GM12891 (cell line): ENCODE data around the gene WFIKKN1.

Experiments
- DNase-seq: peaks from one replicate; pipeline ENCODE4 v3.0.0; 2011; ENCODE audit warnings: low spot score; ENCODE audit not compliant: insufficient read length
- FAIRE-seq: peaks from 2 replicates; lab custom pipeline; 2011; peaks lifted over from hg19 to GRCh38; lab: Jason Lieb, UNC
- PAX5 ChIP-seq: IDR thresholded peaks from 2 replicates; pipeline ENCODE4 v1.6.1; 2011; ENCODE audit warnings: low read length, moderate library complexity, mild to moderate bottlenecking; ENCODE audit not compliant: insufficient read depth, severe bottlenecking
- POLR2A ChIP-seq: IDR thresholded peaks from 2 replicates; pipeline ENCODE4 v1.6.1; 2011; ENCODE audit warnings: low read depth, low read length, control low read depth
- POLR2AphosphoS5 ChIP-seq: IDR thresholded peaks from 2 replicates; pipeline ENCODE4 v1.6.1; 2011; ENCODE audit warnings: low read depth, low read length, control low read depth
- POU2F2 ChIP-seq: IDR thresholded peaks from 2 replicates; pipeline ENCODE4 v1.6.1; 2011; ENCODE audit warnings: low read depth, mild to moderate bottlenecking, control low read depth, low read length, moderate library complexity
- SPI1 ChIP-seq: IDR thresholded peaks from 2 replicates; pipeline ENCODE4 v1.6.1; 2011; ENCODE audit warnings: low read depth, low read length, control low read depth
- TAF1 ChIP-seq: IDR thresholded peaks from 2 replicates; pipeline ENCODE4 v1.6.1; 2011; ENCODE audit warnings: low read depth, low read length, control low read depth

Gene WFIKKN1

DNA sequence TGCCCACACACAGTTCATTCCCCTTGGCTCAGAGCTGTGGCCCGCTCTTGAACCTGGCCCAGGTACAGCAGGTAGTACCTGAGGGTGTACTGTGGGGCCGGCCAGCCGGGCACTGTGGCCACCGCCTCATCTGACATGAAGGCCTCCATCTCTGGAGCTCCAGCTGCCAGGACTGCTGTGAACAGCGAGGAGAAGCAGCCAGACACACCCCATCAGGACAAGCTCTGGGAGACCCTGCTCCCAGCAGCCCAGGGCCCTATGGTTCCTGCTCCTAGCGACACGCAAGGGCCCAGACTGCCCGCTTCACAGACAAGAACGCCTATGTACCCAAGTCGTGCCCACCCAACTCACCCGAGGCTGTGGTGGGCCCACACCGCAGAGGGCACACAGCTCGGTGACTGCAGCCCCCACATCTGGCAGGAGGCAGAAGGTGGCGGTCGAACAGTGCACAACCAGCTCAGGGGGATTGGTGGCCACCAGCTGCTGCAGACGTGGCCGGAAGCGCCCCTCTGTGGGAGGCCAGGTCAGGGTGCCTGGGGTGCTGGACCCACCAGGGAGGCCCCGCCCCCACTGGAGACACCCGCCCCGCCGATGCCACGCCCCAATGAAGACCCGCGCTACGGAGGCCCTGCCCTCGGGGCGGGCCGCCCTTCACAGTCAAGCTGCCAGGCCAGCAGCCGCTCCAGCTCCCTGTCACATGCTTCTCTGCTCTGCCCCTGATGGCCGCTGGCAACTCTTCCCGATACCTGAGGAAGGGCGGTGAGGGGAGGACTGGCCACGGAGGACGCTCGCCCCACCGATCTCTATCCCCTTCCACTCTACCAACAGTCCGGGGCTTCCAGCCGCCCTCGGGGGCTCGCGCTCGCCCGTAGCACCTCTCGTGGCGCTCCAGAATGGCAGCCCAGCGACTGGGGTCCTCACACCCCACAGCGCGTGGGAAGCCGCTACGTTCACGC lies 48.4 kb downstream of the WFIKKN1 start:
- TF ChIP-seq POU2F2 (no peak), TAF1 (no peak), POLR2A (no peak), POLR2AphosphoS5 (no peak), PAX5 (no peak), SPI1 (no peak)
- FAIRE-seq = peak; percentile 72
- DNase-seq = no peak

DNA sequence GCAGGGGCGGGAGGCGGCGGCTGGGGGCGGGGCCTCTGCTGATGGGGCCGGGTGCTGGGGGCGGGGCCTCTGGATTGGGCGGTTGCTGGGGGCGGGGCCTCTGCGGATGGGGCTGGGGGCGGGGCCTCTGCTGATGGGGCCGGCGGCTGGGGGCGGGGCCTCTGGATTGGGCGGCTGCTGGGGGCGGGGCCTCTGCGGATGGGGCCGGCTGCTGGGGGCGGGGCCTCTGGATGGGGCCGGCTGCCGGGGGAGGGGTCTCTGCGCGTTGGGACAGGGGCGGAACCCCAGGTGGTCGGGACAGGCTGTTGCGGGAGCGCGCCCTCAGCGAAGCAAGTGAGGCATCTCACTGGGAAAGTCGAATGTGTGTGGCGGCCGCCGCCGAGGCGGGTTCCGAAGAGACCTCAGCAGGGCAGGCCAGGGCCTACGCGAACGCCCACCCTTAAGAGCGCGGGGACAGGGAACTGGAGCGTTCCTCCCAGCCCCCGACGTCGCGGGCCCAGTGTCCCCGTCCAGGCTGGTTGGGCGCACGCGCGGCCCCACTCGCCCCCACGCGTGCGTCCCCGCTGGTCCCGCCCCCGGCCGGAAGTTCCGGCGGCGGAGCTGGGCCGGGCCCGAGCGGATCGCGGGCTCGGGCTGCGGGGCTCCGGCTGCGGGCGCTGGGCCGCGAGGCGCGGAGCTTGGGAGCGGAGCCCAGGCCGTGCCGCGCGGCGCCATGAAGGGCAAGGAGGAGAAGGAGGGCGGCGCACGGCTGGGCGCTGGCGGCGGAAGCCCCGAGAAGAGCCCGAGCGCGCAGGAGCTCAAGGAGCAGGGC lies 49.2 kb downstream of the WFIKKN1 start, which contains the start of gene STUB1:
TSS of gene STUB1 (plus strand) at position 597 of the 811 bp plus-strand sequence. CDS start at position 713, 116 bp downstream.
- peak; percentile 79 for DNase-seq
- peak; percentile 94 for FAIRE-seq
- TF ChIP-seq TAF1 = no peak
- no peak for TF ChIP-seq POLR2AphosphoS5
- TF ChIP-seq POLR2A = no peak
- no peak for TF ChIP-seq POU2F2
- TF ChIP-seq PAX5 = no peak

DNA sequence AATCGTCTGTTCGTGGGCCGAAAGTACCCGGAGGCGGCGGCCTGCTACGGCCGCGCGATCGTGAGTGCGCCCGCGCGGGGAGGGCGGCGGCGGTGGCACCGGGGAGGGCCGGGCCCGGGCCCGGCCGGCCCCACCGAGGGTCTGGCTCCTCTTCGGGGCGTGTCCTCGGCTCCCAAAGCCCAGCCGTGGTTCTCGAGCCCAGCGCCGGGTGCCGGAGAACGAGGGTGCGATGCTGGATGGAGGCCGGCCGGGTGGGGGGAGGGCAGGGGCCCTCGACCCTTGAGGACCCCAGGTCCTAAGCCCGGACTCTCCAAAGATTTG lies 49.8 kb downstream of the WFIKKN1 start:
- TF ChIP-seq SPI1 = no peak
- no peak for TF ChIP-seq POLR2AphosphoS5
- no peak for TF ChIP-seq POU2F2
- no peak for FAIRE-seq
- DNase-seq = no peak

DNA sequence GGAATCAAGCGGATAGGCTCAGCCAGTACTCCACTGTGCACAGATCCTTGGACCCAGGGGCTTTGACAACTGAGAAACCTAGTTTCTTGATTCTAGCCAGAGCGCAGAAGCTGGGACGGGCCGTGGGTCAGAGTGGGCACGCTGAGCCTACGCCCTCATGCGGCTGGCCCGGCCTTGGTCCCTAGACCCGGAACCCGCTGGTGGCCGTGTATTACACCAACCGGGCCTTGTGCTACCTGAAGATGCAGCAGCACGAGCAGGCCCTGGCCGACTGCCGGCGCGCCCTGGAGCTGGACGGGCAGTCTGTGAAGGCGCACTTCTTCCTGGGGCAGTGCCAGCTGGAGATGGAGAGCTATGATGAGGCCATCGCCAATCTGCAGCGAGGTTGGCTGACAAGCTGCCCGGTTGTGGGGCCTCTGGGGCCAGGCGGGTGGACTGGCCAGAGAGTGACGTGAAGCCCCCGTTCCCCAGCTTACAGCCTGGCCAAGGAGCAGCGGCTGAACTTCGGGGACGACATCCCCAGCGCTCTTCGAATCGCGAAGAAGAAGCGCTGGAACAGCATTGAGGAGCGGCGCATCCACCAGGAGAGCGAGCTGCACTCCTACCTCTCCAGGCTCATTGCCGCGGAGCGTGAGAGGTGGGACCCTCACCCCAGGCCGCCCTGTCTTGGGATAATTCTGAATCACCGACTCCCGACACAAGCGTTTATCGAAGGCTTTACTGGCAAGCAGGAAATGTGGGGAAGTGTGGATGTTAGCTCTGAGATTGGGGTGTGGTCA lies 50.4 kb downstream of the WFIKKN1 start:
- FAIRE-seq (peak; percentile 41), DNase-seq (no peak)

DNA sequence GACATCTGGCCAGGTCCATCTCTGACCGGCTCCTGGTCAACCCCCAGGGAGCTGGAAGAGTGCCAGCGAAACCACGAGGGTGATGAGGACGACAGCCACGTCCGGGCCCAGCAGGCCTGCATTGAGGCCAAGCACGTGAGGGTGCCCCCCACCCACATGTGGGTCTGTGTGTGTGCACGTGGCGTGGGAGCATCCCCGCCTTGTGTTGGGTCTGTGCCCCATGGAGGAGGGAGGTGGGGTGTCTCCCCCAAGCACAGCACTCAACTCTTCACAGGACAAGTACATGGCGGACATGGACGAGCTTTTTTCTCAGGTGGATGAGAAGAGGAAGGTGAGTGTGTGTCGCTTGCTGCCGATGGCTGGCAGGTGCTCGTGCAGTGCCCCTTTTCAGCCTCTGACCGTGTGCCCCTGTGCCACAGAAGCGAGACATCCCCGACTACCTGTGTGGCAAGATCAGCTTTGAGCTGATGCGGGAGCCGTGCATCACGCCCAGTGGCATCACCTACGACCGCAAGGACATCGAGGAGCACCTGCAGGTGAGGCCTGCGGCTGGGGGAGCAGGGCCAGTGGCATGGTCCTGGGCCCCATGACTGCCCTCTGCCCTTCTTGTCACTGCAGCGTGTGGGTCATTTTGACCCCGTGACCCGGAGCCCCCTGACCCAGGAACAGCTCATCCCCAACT lies 51.1 kb downstream of the WFIKKN1 start:
- DNase-seq (no peak), FAIRE-seq (no peak)
- TF ChIP-seq POU2F2 (no peak), POLR2A (0 out of 2 replicates have a peak, but pooled peaks have one; percentile 16)

More for the DNA sequence above, 50.4 kb downstream of the WFIKKN1 start:
- TF ChIP-seq TAF1 (no peak), POLR2AphosphoS5 (no peak), POU2F2 (no peak), PAX5 (no peak), POLR2A (no peak), SPI1 (no peak)

DNA sequence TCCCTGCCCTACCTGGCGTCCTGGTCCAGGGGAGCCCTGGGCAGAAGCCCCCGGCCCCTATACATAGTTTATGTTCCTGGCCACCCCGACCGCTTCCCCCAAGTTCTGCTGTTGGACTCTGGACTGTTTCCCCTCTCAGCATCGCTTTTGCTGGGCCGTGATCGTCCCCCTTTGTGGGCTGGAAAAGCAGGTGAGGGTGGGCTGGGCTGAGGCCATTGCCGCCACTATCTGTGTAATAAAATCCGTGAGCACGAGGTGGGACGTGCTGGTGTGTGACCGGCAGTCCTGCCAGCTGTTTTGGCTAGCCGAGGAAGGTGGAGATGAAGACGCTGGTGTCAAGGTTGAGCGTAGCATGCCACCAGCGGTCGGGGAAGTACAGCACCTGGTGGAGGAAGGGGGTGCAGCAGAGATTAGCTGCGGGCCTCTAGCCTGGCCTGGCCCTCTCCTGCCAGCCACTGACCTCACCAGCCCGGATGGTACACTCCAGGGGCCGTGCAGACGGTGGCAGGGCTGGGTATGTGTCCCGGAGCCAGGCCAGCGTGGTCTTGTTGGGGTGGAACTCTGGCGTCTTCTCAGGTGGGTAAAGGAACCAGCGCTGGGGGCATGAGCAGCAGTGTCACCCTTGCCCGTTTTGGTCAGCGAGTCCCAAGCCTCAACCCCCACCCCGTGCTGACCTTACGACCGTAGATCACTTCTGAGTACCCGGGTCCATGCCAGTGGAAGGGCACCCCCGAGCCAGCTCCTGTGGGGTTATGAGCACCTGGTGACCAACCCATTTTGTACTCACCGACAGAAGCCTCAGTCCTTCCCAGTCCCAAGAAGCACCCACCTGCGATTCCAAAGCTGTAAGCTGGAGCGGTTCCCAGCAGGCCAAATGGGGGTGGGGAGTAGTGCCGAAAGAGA lies 52.0 kb downstream of the WFIKKN1 start:
- DNase-seq = no peak
- TF ChIP-seq POLR2A = no peak
- TF ChIP-seq POLR2AphosphoS5 = no peak
- TF ChIP-seq TAF1 = no peak
- no peak for TF ChIP-seq PAX5
- no peak for TF ChIP-seq SPI1
- TF ChIP-seq POU2F2 = no peak
- no peak for FAIRE-seq

DNA sequence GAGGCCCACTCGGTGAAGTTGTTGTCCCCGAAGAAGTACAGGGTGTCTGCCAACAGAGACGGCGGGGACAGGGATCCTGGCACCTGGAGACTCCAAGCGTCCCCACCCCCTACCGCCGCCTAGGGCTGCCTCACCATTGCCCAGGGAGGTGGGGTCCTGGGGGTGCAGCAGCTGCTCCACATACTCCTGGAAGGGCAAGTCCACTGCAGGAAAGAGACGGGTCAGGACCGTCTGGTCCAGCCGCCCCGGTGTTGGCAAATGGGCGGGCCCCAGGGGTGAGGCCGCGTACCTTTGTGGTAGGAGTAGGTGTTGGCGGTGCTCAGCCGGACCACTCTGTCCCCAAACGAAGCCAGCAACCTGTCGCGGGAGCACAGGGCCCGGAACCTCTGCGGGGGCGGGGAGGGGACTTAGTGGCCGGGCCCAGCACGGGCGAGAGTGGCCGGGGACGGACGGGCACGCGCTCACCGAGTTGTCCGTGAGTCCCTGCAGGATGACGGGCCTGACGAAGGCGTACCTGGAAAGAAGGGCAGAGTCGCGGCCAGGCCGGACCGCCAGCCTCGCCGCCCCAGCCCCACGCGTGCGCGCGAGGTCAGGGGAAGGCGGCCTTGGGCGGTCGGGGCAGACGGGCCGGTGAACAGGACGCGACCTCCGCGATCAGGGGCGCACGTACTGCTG lies 52.7 kb downstream of the WFIKKN1 start:
- DNase-seq (no peak), FAIRE-seq (no peak)
- no peak for TF ChIP-seq SPI1
- TF ChIP-seq PAX5 = no peak
- TF ChIP-seq POLR2AphosphoS5 = no peak
- TF ChIP-seq POLR2A = no peak; the same call in 1 of the 2 replicates
- TF ChIP-seq TAF1 = no peak
- no peak for TF ChIP-seq POU2F2
